ENCODE results near the gene CRIM1.

DNA sequence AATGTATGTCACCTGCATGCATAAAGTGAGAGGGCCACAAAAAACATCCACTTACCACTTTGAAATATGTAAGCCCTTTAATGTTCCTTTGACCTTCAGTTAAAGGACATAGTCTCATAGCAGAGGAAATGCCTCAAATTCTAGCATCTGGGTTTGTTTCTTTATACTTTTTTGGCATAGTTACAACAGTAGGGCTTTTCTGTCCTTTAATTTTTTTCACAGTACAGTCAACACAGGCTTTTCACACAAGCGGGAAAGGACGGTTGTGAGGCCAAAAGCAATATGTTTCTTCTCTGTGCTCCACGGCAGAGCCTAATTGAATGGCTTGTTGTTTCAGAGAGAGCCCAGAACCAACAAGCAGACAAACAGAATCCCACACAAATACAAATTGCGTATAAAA lies 57.6 kb downstream of the CRIM1 start:
- TF ChIP-seq, protein P1, sequence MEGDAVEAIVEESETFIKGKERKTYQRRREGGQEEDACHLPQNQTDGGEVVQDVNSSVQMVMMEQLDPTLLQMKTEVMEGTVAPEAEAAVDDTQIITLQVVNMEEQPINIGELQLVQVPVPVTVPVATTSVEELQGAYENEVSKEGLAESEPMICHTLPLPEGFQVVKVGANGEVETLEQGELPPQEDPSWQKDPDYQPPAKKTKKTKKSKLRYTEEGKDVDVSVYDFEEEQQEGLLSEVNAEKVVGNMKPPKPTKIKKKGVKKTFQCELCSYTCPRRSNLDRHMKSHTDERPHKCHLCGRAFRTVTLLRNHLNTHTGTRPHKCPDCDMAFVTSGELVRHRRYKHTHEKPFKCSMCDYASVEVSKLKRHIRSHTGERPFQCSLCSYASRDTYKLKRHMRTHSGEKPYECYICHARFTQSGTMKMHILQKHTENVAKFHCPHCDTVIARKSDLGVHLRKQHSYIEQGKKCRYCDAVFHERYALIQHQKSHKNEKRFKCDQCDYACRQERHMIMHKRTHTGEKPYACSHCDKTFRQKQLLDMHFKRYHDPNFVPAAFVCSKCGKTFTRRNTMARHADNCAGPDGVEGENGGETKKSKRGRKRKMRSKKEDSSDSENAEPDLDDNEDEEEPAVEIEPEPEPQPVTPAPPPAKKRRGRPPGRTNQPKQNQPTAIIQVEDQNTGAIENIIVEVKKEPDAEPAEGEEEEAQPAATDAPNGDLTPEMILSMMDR (IDR thresholded peaks at IDR 0.05; ENCODE audit: low read depth, low read length, missing input control): no peak
- TF ChIP-seq SP1 (IDR thresholded peaks at IDR 0.05) (peak; percentile 8), FOXA2 (IDR thresholded peaks at IDR 0.05) (no peak), EGR1 (IDR thresholded peaks at IDR 0.05; ENCODE audit: low read depth in 2 of 2) (no peak)
